IMR-90 (cell line): ENCODE measurements around the gene VSTM5.

Experiments used
- MAZ ChIP-seq: IDR thresholded peaks from 2 replicates; pipeline ENCODE4 v1.6.1; 2012; ENCODE audit warnings: low read depth, mild to moderate bottlenecking, low read length, improper control_type of control experiment, moderate library complexity, borderline replicate concordance
- POLR2A ChIP-seq: IDR thresholded peaks from 2 replicates; pipeline ENCODE4 v1.6.1; 2012; ENCODE audit warnings: mild to moderate bottlenecking, low read depth, low read length
- RAD21 ChIP-seq: IDR thresholded peaks from 2 replicates; pipeline ENCODE4 v1.6.1; 2012; ENCODE audit warnings: low read length, improper control_type of control experiment
- TF ChIP-seq, protein P1 (sequence below): conservative IDR thresholded peaks from 2 replicates; pipeline ENCODE4 v1.5.1; 2012; ENCODE audit warnings: mild to moderate bottlenecking, low read depth, low read length, improper control_type of control experiment

GRCh38 chr11:93820847-93821246 lies 29.6 kb downstream of the VSTM5 start:
- TF ChIP-seq POLR2A, result no peak
- TF ChIP-seq, protein P1, sequence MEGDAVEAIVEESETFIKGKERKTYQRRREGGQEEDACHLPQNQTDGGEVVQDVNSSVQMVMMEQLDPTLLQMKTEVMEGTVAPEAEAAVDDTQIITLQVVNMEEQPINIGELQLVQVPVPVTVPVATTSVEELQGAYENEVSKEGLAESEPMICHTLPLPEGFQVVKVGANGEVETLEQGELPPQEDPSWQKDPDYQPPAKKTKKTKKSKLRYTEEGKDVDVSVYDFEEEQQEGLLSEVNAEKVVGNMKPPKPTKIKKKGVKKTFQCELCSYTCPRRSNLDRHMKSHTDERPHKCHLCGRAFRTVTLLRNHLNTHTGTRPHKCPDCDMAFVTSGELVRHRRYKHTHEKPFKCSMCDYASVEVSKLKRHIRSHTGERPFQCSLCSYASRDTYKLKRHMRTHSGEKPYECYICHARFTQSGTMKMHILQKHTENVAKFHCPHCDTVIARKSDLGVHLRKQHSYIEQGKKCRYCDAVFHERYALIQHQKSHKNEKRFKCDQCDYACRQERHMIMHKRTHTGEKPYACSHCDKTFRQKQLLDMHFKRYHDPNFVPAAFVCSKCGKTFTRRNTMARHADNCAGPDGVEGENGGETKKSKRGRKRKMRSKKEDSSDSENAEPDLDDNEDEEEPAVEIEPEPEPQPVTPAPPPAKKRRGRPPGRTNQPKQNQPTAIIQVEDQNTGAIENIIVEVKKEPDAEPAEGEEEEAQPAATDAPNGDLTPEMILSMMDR, result no peak
- TF ChIP-seq RAD21, result no peak
- no peak for TF ChIP-seq MAZ
